SK-N-DZ (cell line): Measurements from ENCODE around the gene TTC34.
"Not testable (repeated sequence)": the region's sequence is repeated elsewhere in the genome, so short reads cannot be mapped to it uniquely, and the experiment has no call there.

Experiments used
- DNase-seq: peaks from one replicate; pipeline ENCODE4 v3.0.0-alpha.2; 2015; ENCODE audit warnings: low spot score

TTC34 gene

GRCh38 chr1:2684000-2684399 lies 117.5 kb downstream of the TTC34 start:
- peak; percentile 24 for DNase-seq

GRCh38 chr1:2683321-2683741 lies 118.2 kb downstream of the TTC34 start:
- DNase-seq = peak; percentile 0

GRCh38 chr1:2682879-2683278 lies 118.6 kb downstream of the TTC34 start:
- not testable (repeated sequence) for DNase-seq

- DNase-seq = not testable (repeated sequence)
Measured at GRCh38 chr1:2676726-2677125, 124.8 kb downstream of the TTC34 start.

- DNase-seq = not testable (repeated sequence)
Measured at GRCh38 chr1:2671656-2672055, 129.8 kb downstream of the TTC34 start.

GRCh38 chr1:2659806-2660205 lies 141.7 kb downstream of the TTC34 start:
- DNase-seq = not testable (repeated sequence)

GRCh38 chr1:2657909-2658308 lies 143.6 kb downstream of the TTC34 start:
- not testable (repeated sequence) for DNase-seq

- not testable (repeated sequence) for DNase-seq
Measured at GRCh38 chr1:2657124-2657523, 144.4 kb downstream of the TTC34 start.

- not testable (repeated sequence) for DNase-seq
Measured at GRCh38 chr1:2655598-2656434, 145.7 kb downstream of the TTC34 start.

GRCh38 chr1:2654443-2654948 lies 147.0 kb downstream of the TTC34 start:
- not testable (repeated sequence) for DNase-seq

GRCh38 chr1:2653741-2654442 lies 147.6 kb downstream of the TTC34 start:
- not testable (repeated sequence) for DNase-seq

GRCh38 chr1:2652926-2653571 lies 148.4 kb downstream of the TTC34 start:
- not testable (repeated sequence) for DNase-seq

GRCh38 chr1:2652152-2652925 lies 149.2 kb downstream of the TTC34 start:
- not testable (repeated sequence) for DNase-seq

GRCh38 chr1:2650967-2651645 lies 150.4 kb downstream of the TTC34 start:
- DNase-seq = no peak

- no peak for DNase-seq
Measured at GRCh38 chr1:2646837-2647236, 154.7 kb downstream of the TTC34 start.

- no peak for DNase-seq
Measured at GRCh38 chr1:2645776-2646175, 155.7 kb downstream of the TTC34 start.

- DNase-seq = no peak
Measured at GRCh38 chr1:2645143-2645542, 156.3 kb downstream of the TTC34 start.

- DNase-seq = no peak
Measured at GRCh38 chr1:2644591-2645101, 156.8 kb downstream of the TTC34 start.

GRCh38 chr1:2644171-2644570 lies 157.3 kb downstream of the TTC34 start:
- DNase-seq = no peak

GRCh38 chr1:2643414-2644077 lies 157.9 kb downstream of the TTC34 start:
- no peak for DNase-seq
